B cell (primary cell): ENCODE results near the gene KIF15. TPM values are rescaled to one million over a fixed set of nuclear protein-coding genes. Genes with fewer than 3 reads are reported as not detected.

ENCODE experiments used
- ATAC-seq: fragments of 200-7000 bp; cut with Tn5 transposase; one replicate; pipeline ENCODE4 v1.10.0; 2021; ENCODE audit warnings: low read depth, mild to moderate bottlenecking, moderate number of reproducible peaks, moderate library complexity
- CTCF ChIA-PET: fragments of 350-600 bp; sonication (Branson Sonifier 250); formaldehyde crosslinking; loops from one replicate; lab custom pipeline; 2021; ENCODE audit warnings: antibody characterized with exemption, inconsistent platforms; lab: Charles Lee
- POLR2A ChIA-PET: fragments of 350-600 bp; sonication (Branson Sonifier 250); formaldehyde crosslinking; loops from one replicate; lab custom pipeline; 2021; ENCODE audit warnings: antibody characterized with exemption; lab: Charles Lee
- DNase-seq: peaks from one replicate; pipeline ENCODE4 v3.0.0; 2013
- H2AFZ ChIP-seq: 2 replicates; pipeline ENCODE4 v1.6.1; 2012; ENCODE audit warnings: mild to moderate bottlenecking, low read depth, low read length; ENCODE audit not compliant: insufficient read depth, poor library complexity, severe bottlenecking
- H3K27ac ChIP-seq, 2 donors: 1 replicate in 1 of 2; 2 replicates in 1 of 2; pipeline ENCODE4 v1.5.1; 2012 to 2013; ENCODE audit warnings: low read length in 2 of 2, mild to moderate bottlenecking in 2 of 2, moderate library complexity in 1 of 2
- H3K27me3 ChIP-seq, 4 experiments: fragments of 200-600 bp in 1 of 4; sonication (generic) in 1 of 4; replicated peaks in 1 of 4; 1 replicate in 2 of 4; 2 replicates in 2 of 4; pipeline versions ENCODE4 v1.6.1 to v1.7.0; 2013 to 2016; ENCODE audit warnings: low read length in 3 of 4, mild to moderate bottlenecking in 2 of 4, mixed read lengths in 1 of 4, moderate library complexity in 1 of 4; ENCODE audit not compliant: insufficient read depth in 4 of 4, control insufficient read depth in 3 of 4; ENCODE audit errors: control extremely low read depth in 1 of 4
- H3K36me3 ChIP-seq, 2 experiments: replicated peaks in 1 of 2; 1 replicate in 1 of 2; 2 replicates in 1 of 2; pipeline versions ENCODE4 v1.6.1 to v1.7.1; 2013; ENCODE audit warnings: low read length in 1 of 2; ENCODE audit not compliant: insufficient read depth in 2 of 2, control insufficient read depth in 1 of 2; ENCODE audit errors: control extremely low read depth in 1 of 2, extremely low read depth in 1 of 2
- H3K4me1 ChIP-seq, 2 donors: fragments of 200-600 bp in 1 of 2; sonication (generic) in 1 of 2; 1 replicate in 1 of 2; 2 replicates in 1 of 2; pipeline versions ENCODE4 v1.5.1 to v1.6.1; 2013 to 2017; ENCODE audit warnings: low read length in 2 of 2; ENCODE audit not compliant: control insufficient read depth in 2 of 2, insufficient read depth in 2 of 2
- H3K4me2 ChIP-seq: replicated peaks from 2 replicates; pipeline ENCODE3; 2012; ENCODE audit warnings: mild to moderate bottlenecking, low read depth, low read length; ENCODE audit not compliant: poor library complexity, severe bottlenecking
- H3K4me3 ChIP-seq, 5 experiments: fragments of 200-600 bp in 1 of 5; sonication (generic) in 1 of 5; 1 replicate in 3 of 5; 2 replicates in 2 of 5; pipeline versions ENCODE4 v1.5.1 to v1.7.0; 2011 to 2016; ENCODE audit warnings: low read length in 4 of 5, mild to moderate bottlenecking in 4 of 5, low read depth in 2 of 5, control low read depth in 1 of 5, moderate library complexity in 1 of 5; ENCODE audit not compliant: insufficient read depth in 1 of 5; ENCODE audit errors: control extremely low read depth in 1 of 5, extremely low read depth in 1 of 5
- H3K79me2 ChIP-seq: fragments of 200-600 bp; sonication (generic); one replicate; pipeline ENCODE4 v1.6.0; 2016; ENCODE audit warnings: low read length; ENCODE audit not compliant: control insufficient read depth, insufficient read depth
- H3K9ac ChIP-seq: fragments of 200-600 bp; sonication (generic); 2 replicates; pipeline ENCODE4 v1.6.1; 2017; ENCODE audit warnings: mild to moderate bottlenecking, low read length, moderate library complexity
- H3K9me3 ChIP-seq, 3 donors: one replicate each; pipeline versions ENCODE4 v1.6.1 to v1.7.1; 2013; ENCODE audit warnings: low read length in 2 of 3; ENCODE audit not compliant: control insufficient read depth in 2 of 3, insufficient read depth in 1 of 3; ENCODE audit errors: control extremely low read depth in 1 of 3
- H4K20me1 ChIP-seq: 2 replicates; pipeline ENCODE4 v1.6.0; 2012; ENCODE audit warnings: mild to moderate bottlenecking, low read length; ENCODE audit not compliant: insufficient read depth, control insufficient read depth, poor library complexity, severe bottlenecking
- H3K27ac Mint-ChIP-seq: one replicate; pipeline ENCODE4 v1.8.0; 2021; ENCODE audit warnings: mixed read lengths
- H3K27me3 Mint-ChIP-seq: one replicate; pipeline ENCODE4 v1.8.0; 2021; ENCODE audit warnings: mixed read lengths
- H3K4me1 Mint-ChIP-seq: one replicate; pipeline ENCODE4 v1.8.0; 2021; ENCODE audit warnings: mixed read lengths
- H3K4me3 Mint-ChIP-seq: one replicate; pipeline ENCODE4 v1.8.0; 2021; ENCODE audit warnings: mixed read lengths
- H3K9me3 Mint-ChIP-seq: one replicate; pipeline ENCODE4 v1.8.0; 2022; ENCODE audit warnings: mixed read lengths; ENCODE audit not compliant: insufficient read depth
- EZH2 ChIP-seq: IDR thresholded peaks from 2 replicates; pipeline ENCODE4 v1.6.1; 2012; ENCODE audit warnings: borderline replicate concordance, low read depth, mild to moderate bottlenecking, moderate library complexity, low read length; ENCODE audit not compliant: insufficient read depth, poor library complexity, severe bottlenecking
- WGBS: methylation state at CpG from one replicate; pipeline ENCODE4 v1.1.5; 2013; ENCODE audit warnings: missing lambda C conversion rate; ENCODE audit not compliant: insufficient coverage; 5-methylcytosine and 5-hydroxymethylcytosine counted together
- intact Hi-C: fragments of 100-400 bp; cut with micrococcal nuclease; formaldehyde crosslinking; loops from one replicate; pipeline ENCODE4 v1.10.0; 2022
- polyA plus RNA-seq: library from polyadenylated mRNA; depleted of rRNA; stranded (reverse); fragments of >200 nt; gene quantifications from 2 replicates; pipeline ENCODE4 v1.2.3, GENCODE V29; 2012
- total RNA-seq, 2 donors: library from RNA; stranded (reverse); fragments of 120-200 nt in 1 of 2; gene quantifications; 1 replicate in 1 of 2; 2 replicates in 1 of 2; pipeline versions ENCODE4 v1.2.3 to v1.2.4, GENCODE V29; 2013 to 2022
- TF ChIP-seq, protein P1 (sequence below): fragments of 200-600 bp; IDR thresholded peaks from one replicate; pipeline ENCODE4 v1.8.0; 2022; ENCODE audit warnings: antibody characterized with exemption, mild to moderate bottlenecking

Gene KIF15
- total and polyA plus RNA-seq, 2 donors (not counting 1 experiment from before 2014, with no cell fraction given) = 0.28 to 1.4 TPM

DNA sequence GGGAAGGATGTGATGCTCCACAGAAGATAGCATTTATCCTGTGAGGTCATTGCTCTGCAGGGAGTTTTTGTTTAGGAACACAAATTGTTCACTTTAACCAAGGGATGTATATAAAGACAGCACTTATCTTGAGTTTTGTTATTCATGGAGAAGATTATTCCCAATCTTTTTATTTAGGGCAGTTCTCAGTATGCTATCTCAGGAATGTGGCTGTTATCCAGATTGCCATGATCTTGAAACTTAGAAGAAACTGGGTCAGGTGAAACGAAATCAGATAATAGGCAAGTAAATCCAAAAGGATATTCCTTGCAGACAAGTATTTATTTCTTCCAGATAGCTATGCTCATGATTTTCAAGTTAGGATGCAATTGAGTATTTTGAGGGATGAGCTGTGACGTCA is 80.8 kb downstream of the KIF15 start:
- H3K27me3 Mint-ChIP-seq = no peaks in the 10 kb centered on the region
- POLR2A ChIA-PET = no interaction called here
- H3K4me1 Mint-ChIP-seq = no peaks in the 10 kb centered on the region
- DNase-seq = no peak
- no peak overlapping the region for H3K27ac Mint-ChIP-seq
- Histone ChIP-seq H3K36me3 (no peaks in the 10 kb centered on the region), H3K27me3 (no peaks in the 10 kb centered on the region), H3K4me3 (no peak overlapping the region), H3K27ac (no peak overlapping the region), H4K20me1 (no peaks in the 10 kb centered on the region), H3K4me2 (no peak overlapping the region), H3K4me1 (no peaks in the 10 kb centered on the region), H3K9me3 (peaks cover 1 to 8% (median 6%) of the 10 kb centered on the region in 3 donors), H3K79me2 (no peaks in the 10 kb centered on the region), H2AFZ (no peak overlapping the region), H3K9ac (no peak overlapping the region)
- CTCF ChIA-PET = no interaction called here
- no peak for ATAC-seq
- H3K9me3 Mint-ChIP-seq = peaks cover 2% of the 10 kb centered on the region
- TF ChIP-seq EZH2 = no peak
- TF ChIP-seq, protein P1, sequence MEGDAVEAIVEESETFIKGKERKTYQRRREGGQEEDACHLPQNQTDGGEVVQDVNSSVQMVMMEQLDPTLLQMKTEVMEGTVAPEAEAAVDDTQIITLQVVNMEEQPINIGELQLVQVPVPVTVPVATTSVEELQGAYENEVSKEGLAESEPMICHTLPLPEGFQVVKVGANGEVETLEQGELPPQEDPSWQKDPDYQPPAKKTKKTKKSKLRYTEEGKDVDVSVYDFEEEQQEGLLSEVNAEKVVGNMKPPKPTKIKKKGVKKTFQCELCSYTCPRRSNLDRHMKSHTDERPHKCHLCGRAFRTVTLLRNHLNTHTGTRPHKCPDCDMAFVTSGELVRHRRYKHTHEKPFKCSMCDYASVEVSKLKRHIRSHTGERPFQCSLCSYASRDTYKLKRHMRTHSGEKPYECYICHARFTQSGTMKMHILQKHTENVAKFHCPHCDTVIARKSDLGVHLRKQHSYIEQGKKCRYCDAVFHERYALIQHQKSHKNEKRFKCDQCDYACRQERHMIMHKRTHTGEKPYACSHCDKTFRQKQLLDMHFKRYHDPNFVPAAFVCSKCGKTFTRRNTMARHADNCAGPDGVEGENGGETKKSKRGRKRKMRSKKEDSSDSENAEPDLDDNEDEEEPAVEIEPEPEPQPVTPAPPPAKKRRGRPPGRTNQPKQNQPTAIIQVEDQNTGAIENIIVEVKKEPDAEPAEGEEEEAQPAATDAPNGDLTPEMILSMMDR = no peak
- intact Hi-C loops = no loop called here
- WGBS = no CpG with 5 or more reads among the region's 2 CpGs
- H3K4me3 Mint-ChIP-seq = no peak overlapping the region

DNA sequence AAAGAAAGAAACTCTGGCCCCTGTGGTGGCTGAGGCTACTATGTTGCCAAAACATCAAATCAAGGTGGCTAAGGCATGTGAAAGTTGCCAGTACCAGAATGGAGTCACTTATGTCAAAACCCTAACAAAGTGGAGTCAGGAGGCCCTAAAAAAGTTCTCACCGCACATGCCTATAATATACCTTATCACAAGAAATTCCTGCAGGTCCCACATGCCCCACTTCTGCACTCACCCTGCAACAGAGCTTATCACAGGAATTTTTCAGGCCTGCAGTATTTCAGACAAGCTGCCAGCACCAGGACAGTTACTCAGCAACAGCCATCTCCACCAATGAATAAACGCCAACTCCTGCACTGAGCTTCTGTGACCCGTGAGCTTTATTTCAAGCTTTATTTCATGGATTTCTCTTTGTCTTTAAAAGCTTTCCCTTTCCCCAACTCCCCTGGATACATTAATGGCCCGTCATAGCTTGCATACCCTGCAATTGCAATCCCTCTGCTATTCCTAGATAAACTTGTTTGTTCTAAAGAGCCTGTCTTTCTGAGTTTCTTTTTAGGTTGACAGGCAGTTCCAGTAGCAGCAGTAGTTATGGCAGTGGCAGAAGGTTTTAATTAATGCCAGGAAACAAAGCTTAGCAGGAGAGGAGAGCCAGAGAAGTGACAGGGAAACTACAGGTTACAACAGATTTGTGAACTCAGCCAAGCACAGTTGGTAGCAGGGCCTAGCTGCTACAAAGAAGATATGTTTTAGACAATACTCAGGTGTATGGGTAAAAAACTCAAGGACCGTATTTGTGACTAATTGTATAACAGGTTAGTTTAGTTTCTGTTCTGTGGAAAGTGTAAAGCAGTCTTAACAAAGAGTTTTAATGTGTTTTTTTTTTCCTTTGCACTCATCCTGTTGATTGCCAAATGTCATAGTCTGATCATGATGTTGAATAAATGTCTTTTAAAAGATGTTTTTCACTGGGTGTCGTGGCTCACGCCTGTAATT is 84.2 kb downstream of the KIF15 start:
- ATAC-seq (no peak), DNase-seq (no peak)
- Histone ChIP-seq H3K27ac (no peak overlapping the region), H3K4me3 (no peak overlapping the region), H3K79me2 (no peaks in the 10 kb centered on the region), H3K4me1 (peaks cover 0 to 4% of the 10 kb centered on the region in 2 donors), H2AFZ (no peak overlapping the region), H3K27me3 (no peaks in the 10 kb centered on the region), H3K4me2 (no peak overlapping the region), H3K9me3 (no peaks in the 10 kb centered on the region), H3K9ac (no peak overlapping the region), H4K20me1 (no peaks in the 10 kb centered on the region), H3K36me3 (no peaks in the 10 kb centered on the region)
- ChIA-PET POLR2A (no interaction called here), CTCF (interaction anchor here (0.6 kb wide), 1 partner anchor 11 kb away, joined by 4 read pairs; no protein-coding TSS in a partner anchor)
- H3K27me3 Mint-ChIP-seq = no peaks in the 10 kb centered on the region
- no peak overlapping the region for H3K4me3 Mint-ChIP-seq
- peaks cover 2% of the 10 kb centered on the region for H3K4me1 Mint-ChIP-seq
- H3K27ac Mint-ChIP-seq = no peak overlapping the region
- WGBS = 97% methylated on average over 4 of the region's 7 CpGs
- TF ChIP-seq, protein P1 = no peak
- TF ChIP-seq EZH2 = no peak
- no peaks in the 10 kb centered on the region for H3K9me3 Mint-ChIP-seq
- intact Hi-C loops = no loop called here
